Liver (tissue), 3 donors: ENCODE measurements around the gene TOMM20.

Source experiments
- CTCF ChIP-seq: fragments of 150-350 bp; IDR thresholded peaks from 2 replicates; pipeline ENCODE4 v1.5.1; 2017; ENCODE audit warnings: improper control_type of control experiment, low read depth, low read length; ENCODE audit not compliant: missing input control
- EGR1 ChIP-seq, 2 donors: IDR thresholded peaks; 2 replicates each; pipeline ENCODE4 v1.6.1; 2016 to 2018; ENCODE audit warnings: antibody characterized with exemption in 2 of 2, low read depth in 2 of 2
- HNF4A ChIP-seq, 2 donors: conservative IDR thresholded peaks; 2 replicates each; pipeline ENCODE4 v1.6.1; 2016; ENCODE audit warnings: antibody characterized with exemption in 2 of 2, mild to moderate bottlenecking in 2 of 2
- RAD21 ChIP-seq, 2 donors: IDR thresholded peaks; 2 replicates each; pipeline ENCODE4 v1.6.1; 2016; ENCODE audit warnings: antibody characterized with exemption in 2 of 2, mild to moderate bottlenecking in 2 of 2
- YY1 ChIP-seq: IDR thresholded peaks from 2 replicates; pipeline ENCODE4 v1.6.1; 2016; ENCODE audit warnings: antibody characterized with exemption, mild to moderate bottlenecking
- ZBTB33 ChIP-seq: IDR thresholded peaks from 2 replicates; pipeline ENCODE4 v1.6.1; 2016; ENCODE audit warnings: antibody characterized with exemption
- donor health status: healthy.
- donor health status: healthy.

GRCh38 chr1:235127732-235128455, 743 bp downstream of the TOMM20 start:
- no peak for TF ChIP-seq RAD21 (IDR thresholded peaks at IDR 0.05)
- no peak for TF ChIP-seq YY1
- no peak for TF ChIP-seq EGR1 (IDR thresholded peaks at IDR 0.05; ENCODE audit: low read depth in 2 of 2)
- TF ChIP-seq HNF4A (conservative IDR thresholded peaks at IDR 0.05): no peak
- TF ChIP-seq CTCF: no peak
- TF ChIP-seq ZBTB33: no peak
